ENCODE measurements around the gene SYNJ2. TPM values are rescaled to one million over a fixed set of nuclear protein-coding genes. Genes with fewer than 3 reads are reported as not detected.
A peak's percentile ranks its signal among the peaks of the same experiment; 100 is the strongest.

The SYNJ2 gene
- total RNA-seq, 1 experiment from 2014 or later, result 24.5 TPM

- no peak for DNase-seq
- H2AK5ac ChIP-seq (ENCODE audit: insufficient read length, low read length), result no peak overlapping the region
- H2BK5ac ChIP-seq (ENCODE audit: insufficient read length, low read length), result no peak overlapping the region
- H2BK20ac ChIP-seq (ENCODE audit: low read depth, low read length, poor library complexity, severe bottlenecking), result no peak overlapping the region
- H3K4me1 ChIP-seq (ENCODE audit: insufficient read depth, low read length), result no peaks in the 10 kb centered on the region
- no peaks in the 10 kb centered on the region for H3K23me2 ChIP-seq (ENCODE audit: insufficient read length, low read depth, low read length, poor library complexity, severe bottlenecking)
- no peak overlapping the region for H3K56ac ChIP-seq (ENCODE audit: insufficient read length, low read depth, low read length)
- no peak overlapping the region for H3K4ac ChIP-seq (ENCODE audit: low read depth, low read length)
- 0 out of 2 replicates have a peak overlapping the region, but pooled peaks have one; percentile 19 for H3K14ac ChIP-seq (ENCODE audit: insufficient read depth, low read length)
- H4K91ac ChIP-seq (ENCODE audit: insufficient read length, low read depth, low read length), result no peak overlapping the region
- no peak overlapping the region for H2BK15ac ChIP-seq (ENCODE audit: low read depth, low read length)
- no peaks in the 10 kb centered on the region for H3K27me3 Mint-ChIP-seq (ENCODE audit: low read depth)
- H3T11ph ChIP-seq (ENCODE audit: low read length), result no peak overlapping the region
- no peaks in the 10 kb centered on the region for H3K79me1 ChIP-seq (ENCODE audit: insufficient read depth, low read depth, low read length, poor library complexity, severe bottlenecking)
- no CpG with 5 or more reads among the region's 14 CpGs for WGBS (ENCODE audit: extremely low coverage, insufficient read length, low lambda C conversion rate)
- H3K36me3 Mint-ChIP-seq (ENCODE audit: insufficient read depth in 1 of 3, low read depth in 3 of 3), result peaks cover 8 to 10% (median 9%) of the 10 kb centered on the region in 3 experiments; a peak in 6 of 7 replicates
- H3K23ac ChIP-seq (ENCODE audit: insufficient read length, low read depth, low read length), result no peak overlapping the region
- H3K4me1 Mint-ChIP-seq, result peaks cover 18 to 25% of the 10 kb centered on the region in 2 experiments
- H2BK12ac ChIP-seq (ENCODE audit: insufficient read length, low read depth, low read length), result no peak overlapping the region
- H3K9ac ChIP-seq (ENCODE audit: extremely low read depth, insufficient read length, low read length), result no peak overlapping the region
- H3K27ac ChIP-seq (ENCODE audit: insufficient read length, low read depth, low read length), result no peak overlapping the region
- no peak overlapping the region for H3K4me3 Mint-ChIP-seq
- no peak overlapping the region for H3K4me2 ChIP-seq (ENCODE audit: insufficient read depth, insufficient read length, low read length)
- H3K79me2 ChIP-seq (ENCODE audit: insufficient read depth, low read length), result no peaks in the 10 kb centered on the region
- H3K9me3 ChIP-seq (ENCODE audit: control insufficient read depth, low read depth, low read length), result no peaks in the 10 kb centered on the region
- no peaks in the 10 kb centered on the region for H3K27me3 ChIP-seq (ENCODE audit: insufficient read depth, low read length)
- no peak overlapping the region for H2BK120ac ChIP-seq (ENCODE audit: low read depth, low read length, poor library complexity, severe bottlenecking)
- H2AFZ ChIP-seq (ENCODE audit: low read length), result no peak overlapping the region
- H3K18ac ChIP-seq (ENCODE audit: insufficient read length, low read depth, low read length), result no peak overlapping the region
- no peak overlapping the region for H4K8ac ChIP-seq (replicated peaks; ENCODE audit: insufficient read length, low read depth, low read length)
- no peaks in the 10 kb centered on the region for H4K20me1 ChIP-seq (ENCODE audit: control insufficient read depth, insufficient read depth, insufficient read length)
- TF ChIP-seq CTCF (conservative IDR thresholded peaks at IDR 0.05), result no peak
- no peak overlapping the region for H4K5ac ChIP-seq (ENCODE audit: insufficient read length, low read depth, low read length)
- peak overlapping the region; percentile 32 to 55 (median 47); a peak in 3 of 7 replicates for H3K27ac Mint-ChIP-seq
- no peaks in the 10 kb centered on the region for H3K9me3 Mint-ChIP-seq
These were observed 41.3 kb downstream of the SYNJ2 start for GRCh38 chr6:158022749-158023596.
